ENCODE measurements around the gene CBX1. TPM values are rescaled to one million over a fixed set of nuclear protein-coding genes. Genes with fewer than 3 reads are reported as not detected.

The CBX1 gene
- total and polyA plus RNA-seq, 2 of the 13 experiments (the other 11 are each of a cell fraction or from before 2014, with no cell fraction given) = 17.8 to 108 TPM

- TF ChIP-seq, protein P1, sequence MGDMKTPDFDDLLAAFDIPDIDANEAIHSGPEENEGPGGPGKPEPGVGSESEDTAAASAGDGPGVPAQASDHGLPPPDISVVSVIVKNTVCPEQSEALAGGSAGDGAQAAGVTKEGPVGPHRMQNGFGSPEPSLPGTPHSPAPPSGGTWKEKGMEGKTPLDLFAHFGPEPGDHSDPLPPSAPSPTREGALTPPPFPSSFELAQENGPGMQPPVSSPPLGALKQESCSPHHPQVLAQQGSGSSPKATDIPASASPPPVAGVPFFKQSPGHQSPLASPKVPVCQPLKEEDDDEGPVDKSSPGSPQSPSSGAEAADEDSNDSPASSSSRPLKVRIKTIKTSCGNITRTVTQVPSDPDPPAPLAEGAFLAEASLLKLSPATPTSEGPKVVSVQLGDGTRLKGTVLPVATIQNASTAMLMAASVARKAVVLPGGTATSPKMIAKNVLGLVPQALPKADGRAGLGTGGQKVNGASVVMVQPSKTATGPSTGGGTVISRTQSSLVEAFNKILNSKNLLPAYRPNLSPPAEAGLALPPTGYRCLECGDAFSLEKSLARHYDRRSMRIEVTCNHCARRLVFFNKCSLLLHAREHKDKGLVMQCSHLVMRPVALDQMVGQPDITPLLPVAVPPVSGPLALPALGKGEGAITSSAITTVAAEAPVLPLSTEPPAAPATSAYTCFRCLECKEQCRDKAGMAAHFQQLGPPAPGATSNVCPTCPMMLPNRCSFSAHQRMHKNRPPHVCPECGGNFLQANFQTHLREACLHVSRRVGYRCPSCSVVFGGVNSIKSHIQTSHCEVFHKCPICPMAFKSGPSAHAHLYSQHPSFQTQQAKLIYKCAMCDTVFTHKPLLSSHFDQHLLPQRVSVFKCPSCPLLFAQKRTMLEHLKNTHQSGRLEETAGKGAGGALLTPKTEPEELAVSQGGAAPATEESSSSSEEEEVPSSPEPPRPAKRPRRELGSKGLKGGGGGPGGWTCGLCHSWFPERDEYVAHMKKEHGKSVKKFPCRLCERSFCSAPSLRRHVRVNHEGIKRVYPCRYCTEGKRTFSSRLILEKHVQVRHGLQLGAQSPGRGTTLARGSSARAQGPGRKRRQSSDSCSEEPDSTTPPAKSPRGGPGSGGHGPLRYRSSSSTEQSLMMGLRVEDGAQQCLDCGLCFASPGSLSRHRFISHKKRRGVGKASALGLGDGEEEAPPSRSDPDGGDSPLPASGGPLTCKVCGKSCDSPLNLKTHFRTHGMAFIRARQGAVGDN (CRISPR knock-in tag; IDR thresholded peaks at IDR 0.05) = peak; percentile 86
- TF ChIP-seq ZBTB20 (CRISPR knock-in tag; IDR thresholded peaks at IDR 0.05; ENCODE audit: borderline replicate concordance, low read depth) = peak; percentile 89; the same call in 1 of the 2 replicates
- peak; percentile 50; the same call in 1 of the 2 replicates for TF ChIP-seq MYC (CRISPR knock-in tag; IDR thresholded peaks at IDR 0.05; ENCODE audit: borderline replicate concordance)
- TF ChIP-seq, protein P2, sequence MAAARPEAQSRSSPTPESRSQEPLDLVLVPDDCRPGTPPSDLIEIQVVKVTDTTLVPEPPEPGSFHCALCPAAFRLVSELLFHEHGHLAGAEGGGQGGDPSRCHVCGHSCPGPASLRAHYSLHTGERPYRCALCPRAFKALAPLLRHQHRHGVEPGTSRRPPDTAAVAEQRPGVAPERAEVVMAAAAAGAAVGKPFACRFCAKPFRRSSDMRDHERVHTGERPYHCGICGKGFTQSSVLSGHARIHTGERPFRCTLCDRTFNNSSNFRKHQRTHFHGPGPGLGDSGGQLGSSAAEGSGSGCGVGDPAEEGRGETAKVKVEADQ (CRISPR knock-in tag; IDR thresholded peaks at IDR 0.05; ENCODE audit: borderline replicate concordance) = peak; percentile 85; the same call in 1 of the 2 replicates
- TF ChIP-seq MEIS1 (CRISPR knock-in tag; IDR thresholded peaks at IDR 0.05; ENCODE audit: borderline replicate concordance) = 0 out of 2 replicates have a peak, but pooled peaks have one; percentile 9
- TF ChIP-seq, protein P3, sequence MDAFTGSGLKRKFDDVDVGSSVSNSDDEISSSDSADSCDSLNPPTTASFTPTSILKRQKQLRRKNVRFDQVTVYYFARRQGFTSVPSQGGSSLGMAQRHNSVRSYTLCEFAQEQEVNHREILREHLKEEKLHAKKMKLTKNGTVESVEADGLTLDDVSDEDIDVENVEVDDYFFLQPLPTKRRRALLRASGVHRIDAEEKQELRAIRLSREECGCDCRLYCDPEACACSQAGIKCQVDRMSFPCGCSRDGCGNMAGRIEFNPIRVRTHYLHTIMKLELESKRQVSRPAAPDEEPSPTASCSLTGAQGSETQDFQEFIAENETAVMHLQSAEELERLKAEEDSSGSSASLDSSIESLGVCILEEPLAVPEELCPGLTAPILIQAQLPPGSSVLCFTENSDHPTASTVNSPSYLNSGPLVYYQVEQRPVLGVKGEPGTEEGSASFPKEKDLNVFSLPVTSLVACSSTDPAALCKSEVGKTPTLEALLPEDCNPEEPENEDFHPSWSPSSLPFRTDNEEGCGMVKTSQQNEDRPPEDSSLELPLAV (CRISPR knock-in tag; conservative IDR thresholded peaks at IDR 0.05; ENCODE audit: low read depth) = no peak
- peak; percentile 77; the same call in 1 of the 2 replicates for TF ChIP-seq ZNF337 (CRISPR knock-in tag; IDR thresholded peaks at IDR 0.05; ENCODE audit: borderline replicate concordance, low read depth)
- peak; percentile 19 for TF ChIP-seq ZSCAN31 (CRISPR knock-in tag; IDR thresholded peaks at IDR 0.05; ENCODE audit: low read depth)
- peak; percentile 81 for TF ChIP-seq KDM5A (IDR thresholded peaks at IDR 0.05; ENCODE audit: borderline replicate concordance, low read length)
- TF ChIP-seq RARA (CRISPR knock-in tag; IDR thresholded peaks at IDR 0.05) = peak; percentile 86
- TF ChIP-seq ZGPAT (CRISPR knock-in tag; IDR thresholded peaks at IDR 0.05) = peak; percentile 87
- peak; percentile 13 for TF ChIP-seq ESRRA (CRISPR knock-in tag; IDR thresholded peaks at IDR 0.05; ENCODE audit: low read depth)
- peak; percentile 76 for TF ChIP-seq RXRB (CRISPR knock-in tag; IDR thresholded peaks at IDR 0.05; ENCODE audit: borderline replicate concordance)
- TF ChIP-seq HOXA3 (CRISPR knock-in tag; IDR thresholded peaks at IDR 0.05) = peak; percentile 81
- peak; percentile 80 for TF ChIP-seq KLF6 (CRISPR knock-in tag; IDR thresholded peaks at IDR 0.05)
- 0 out of 2 replicates have a peak, but pooled peaks have one; percentile 32 for TF ChIP-seq TOE1 (CRISPR knock-in tag; IDR thresholded peaks at IDR 0.05)
- TF ChIP-seq, protein P4, sequence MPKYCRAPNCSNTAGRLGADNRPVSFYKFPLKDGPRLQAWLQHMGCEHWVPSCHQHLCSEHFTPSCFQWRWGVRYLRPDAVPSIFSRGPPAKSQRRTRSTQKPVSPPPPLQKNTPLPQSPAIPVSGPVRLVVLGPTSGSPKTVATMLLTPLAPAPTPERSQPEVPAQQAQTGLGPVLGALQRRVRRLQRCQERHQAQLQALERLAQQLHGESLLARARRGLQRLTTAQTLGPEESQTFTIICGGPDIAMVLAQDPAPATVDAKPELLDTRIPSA (CRISPR knock-in tag; IDR thresholded peaks at IDR 0.05; ENCODE audit: borderline replicate concordance) = no peak
Observed at GRCh38 chr17:48048384-48049126, 52.7 kb downstream of the CBX1 start (continued).
